HG03175 (cell line): ENCODE results near the gene PLGLB2.
"Not testable (repeated sequence)": the region's sequence is repeated elsewhere in the genome, so short reads cannot be mapped to it uniquely, and the experiment has no call there.

Experiments used
- ATAC-seq: cut with Tn5 transposase; IDR thresholded peaks from one replicate; pipeline ENCODE4 v1.9.1; 2021; ENCODE audit warnings: mild to moderate bottlenecking, moderate library complexity; ENCODE audit not compliant: unreplicated experiment

The PLGLB2 gene

DNA sequence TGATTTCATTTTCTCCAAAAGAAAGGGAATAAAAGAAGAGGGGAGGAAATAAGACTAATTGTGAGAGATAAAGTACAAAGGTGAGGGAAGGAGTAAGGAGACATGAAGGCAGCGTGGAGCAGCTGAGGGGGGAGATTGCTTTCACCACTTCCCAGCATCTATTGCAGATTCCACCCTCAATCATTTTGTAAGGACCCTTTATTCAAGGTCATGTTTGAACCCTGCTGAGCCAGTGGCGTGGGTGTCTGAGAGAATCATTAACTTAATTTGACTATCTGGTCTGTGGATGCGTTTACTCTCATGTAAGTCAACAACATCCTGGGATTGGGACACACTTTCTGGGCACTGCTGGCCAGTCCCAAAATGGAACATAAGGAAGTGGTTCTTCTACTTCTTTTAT lies at the start of gene PLGLB2:
Gene PLGLB2 (plus strand): TSS at position 297 of the 400 bp plus-strand sequence. CDS start 67 bp downstream, at position 364.
- not testable (repeated sequence) for ATAC-seq

DNA sequence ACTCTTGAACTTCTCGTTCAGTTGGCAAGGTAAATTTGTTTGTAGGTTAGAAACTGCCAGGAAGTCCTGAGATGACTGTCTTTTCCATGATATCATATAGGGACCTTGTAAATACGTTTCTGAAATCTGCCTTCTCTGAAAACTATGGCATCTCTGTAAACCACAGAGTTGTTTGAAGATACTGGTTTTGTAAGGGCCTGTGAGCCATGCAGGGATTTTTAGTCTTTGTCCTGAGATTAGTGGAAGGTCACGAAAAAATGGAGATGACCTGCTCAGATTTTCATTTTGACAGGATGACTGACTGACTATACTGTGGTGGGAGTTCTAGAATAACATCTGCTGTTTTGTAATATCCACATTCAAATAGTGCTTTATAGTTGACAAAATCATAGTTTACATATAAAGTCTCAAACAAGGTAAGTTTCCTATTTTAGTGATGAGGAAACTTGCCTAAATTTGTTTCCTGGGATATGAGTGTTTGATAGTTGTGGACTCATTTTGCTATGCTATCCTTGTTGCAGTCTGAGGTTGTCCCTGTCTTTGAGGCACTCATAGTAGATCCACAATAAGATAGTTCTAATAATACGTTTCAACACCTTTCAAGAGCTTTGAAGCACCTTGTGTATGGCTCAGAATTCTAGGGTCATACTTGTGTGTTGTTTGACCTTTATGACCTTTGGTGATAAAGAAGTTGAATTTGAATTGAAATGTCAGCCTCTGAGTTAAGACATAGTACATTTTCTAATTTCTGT lies 43.1 kb upstream of the PLGLB2 start:
- not testable (repeated sequence) for ATAC-seq

DNA sequence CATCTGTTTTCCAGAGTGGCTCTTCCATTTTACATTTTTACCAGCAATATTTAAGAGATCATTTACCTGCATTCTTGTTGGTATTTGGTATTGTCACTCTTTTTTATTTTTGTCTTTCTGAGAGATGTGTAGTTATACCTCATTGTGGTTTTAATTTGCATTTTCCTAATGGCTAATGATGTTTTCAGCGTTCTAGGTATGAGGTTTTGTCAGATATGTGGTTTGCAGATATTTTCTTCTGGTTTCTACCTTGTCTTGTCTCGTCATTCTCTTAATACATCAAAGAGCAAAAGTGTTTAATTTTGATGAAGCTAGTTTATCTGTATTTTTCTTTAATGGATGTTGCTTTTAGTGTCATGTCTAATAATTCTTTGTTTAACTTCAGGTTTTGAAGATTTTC lies 39.5 kb upstream of the PLGLB2 start:
- not testable (repeated sequence) for ATAC-seq

DNA sequence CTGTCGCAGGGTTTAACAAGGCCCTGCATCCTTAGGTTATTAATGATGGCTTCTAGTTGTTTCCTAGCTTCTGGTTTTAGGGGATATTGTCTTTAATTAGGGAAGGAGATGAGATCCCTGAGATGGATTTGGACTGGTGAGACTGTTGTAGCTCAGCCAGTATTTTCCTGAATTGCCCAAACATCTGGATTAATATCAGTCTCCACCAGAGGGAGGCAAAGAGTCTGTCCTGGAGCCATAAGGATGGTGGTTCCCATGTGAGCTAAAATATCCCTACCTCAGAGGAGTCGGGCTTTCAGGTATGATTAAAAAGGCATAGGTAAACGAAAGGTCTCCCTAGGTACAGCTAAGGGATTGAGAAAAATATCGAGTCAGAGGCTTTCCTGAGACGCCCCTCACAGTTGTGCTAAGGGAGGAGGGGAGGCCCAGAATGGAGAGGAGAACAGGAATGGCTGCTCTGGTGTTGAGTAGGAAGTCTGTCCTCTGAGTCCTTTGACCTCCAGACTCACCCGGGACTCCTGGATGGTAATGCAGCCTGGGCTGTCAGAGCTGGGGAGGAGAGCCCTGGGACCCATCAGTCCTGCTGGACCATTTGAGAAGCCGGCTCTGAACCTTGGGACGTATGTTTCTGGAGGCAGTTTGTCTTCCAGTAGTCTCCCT lies 19.8 kb upstream of the PLGLB2 start:
- not testable (repeated sequence) for ATAC-seq

DNA sequence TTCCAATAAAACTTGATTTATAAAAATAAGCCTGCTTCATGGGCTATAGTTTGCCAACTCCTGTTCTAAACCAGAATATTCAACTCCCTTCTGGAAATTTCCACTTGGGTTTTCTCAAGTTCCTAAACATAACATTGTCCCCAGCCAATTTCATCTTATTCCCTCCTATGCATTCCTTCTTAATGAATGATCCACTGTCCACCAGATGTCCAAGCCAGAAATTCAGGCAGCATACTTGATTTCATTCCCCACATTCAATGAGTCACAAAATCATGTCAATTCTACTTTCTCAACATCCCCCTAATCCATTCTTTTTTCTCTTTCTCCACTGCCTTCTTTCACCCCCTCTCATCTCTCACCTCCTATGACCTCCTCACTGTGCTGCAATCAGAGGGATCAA lies 7.0 kb upstream of the PLGLB2 start:
- not testable (repeated sequence) for ATAC-seq

DNA sequence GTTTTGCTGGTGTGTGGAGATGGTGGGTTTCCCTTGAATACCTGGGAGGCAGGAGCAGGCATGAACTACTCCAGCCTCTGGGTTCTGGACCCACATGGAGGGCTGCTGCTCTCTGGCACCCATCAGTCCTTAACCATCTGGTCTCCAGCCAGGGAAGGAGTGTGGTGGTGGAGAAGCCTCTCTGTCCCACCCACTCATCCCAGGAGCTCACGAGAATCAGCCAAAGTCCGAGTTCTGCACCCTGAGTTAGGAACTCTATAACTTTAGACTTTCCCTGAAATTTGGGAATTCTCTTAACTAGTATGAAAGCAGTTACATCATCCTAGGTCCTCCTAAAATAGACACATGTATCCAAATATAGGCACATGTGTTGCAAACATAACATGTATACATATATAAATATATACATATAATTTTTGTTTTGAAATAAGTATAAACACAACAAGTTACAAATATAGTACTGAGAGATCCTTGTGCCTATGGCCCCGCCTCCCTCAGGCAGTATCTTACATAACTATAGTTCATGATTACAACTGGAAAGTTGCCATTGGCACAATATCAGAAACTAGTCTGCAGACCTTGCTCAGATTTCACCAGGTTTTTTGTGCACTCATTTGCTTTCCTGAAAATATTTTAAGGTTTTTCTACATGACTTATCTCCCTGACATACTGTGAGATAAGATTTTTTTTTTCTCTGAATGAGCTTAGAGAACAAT lies 5.3 kb upstream of the PLGLB2 start:
- not testable (repeated sequence) for ATAC-seq

DNA sequence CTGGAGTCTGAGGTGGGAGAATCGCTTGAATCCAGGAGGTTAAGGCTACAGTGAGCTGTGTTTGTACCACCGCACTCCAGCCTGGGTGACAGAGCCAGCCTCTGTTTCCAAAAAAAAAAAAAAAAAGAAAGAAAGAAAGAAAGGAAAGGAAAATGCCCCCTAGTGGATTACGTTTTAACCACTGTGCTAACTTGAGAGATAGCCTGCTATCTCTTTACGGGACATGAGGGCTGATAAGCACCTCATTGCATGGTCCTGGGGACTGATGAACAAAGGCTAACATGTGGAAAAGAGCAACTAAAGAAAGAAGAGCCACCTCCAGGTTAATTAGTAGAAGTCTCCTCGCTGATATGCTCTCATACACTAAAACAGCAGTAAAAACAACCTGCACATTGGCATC lies 4.2 kb upstream of the PLGLB2 start:
- ATAC-seq: not testable (repeated sequence)

DNA sequence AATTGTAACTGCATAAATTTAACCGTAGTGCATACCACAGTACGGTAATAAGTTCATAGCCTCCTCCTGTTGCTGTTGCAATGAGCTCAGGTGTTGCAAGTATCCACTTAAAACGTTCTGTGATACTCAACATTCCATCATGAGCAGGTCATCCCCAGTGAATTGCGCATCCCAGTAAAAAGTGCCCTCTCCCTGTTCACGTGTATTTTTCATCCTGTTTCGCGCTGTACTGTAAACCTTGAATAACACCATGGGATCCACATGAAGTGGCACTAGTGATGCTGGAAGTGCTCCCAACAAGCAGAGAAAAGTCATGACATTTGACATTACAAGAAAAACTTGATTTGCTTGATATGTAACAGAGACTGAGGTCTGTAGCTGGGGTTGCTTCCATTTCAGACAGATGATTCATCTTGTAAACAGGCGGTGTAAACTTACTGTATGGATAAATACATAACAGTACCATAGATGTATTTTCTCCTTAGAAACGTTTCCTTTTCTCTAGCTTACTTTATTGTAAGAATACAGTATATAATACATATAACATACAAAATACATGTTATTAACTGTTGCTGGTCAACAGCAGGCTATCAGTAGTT lies 2.4 kb upstream of the PLGLB2 start:
- ATAC-seq: not testable (repeated sequence)

DNA sequence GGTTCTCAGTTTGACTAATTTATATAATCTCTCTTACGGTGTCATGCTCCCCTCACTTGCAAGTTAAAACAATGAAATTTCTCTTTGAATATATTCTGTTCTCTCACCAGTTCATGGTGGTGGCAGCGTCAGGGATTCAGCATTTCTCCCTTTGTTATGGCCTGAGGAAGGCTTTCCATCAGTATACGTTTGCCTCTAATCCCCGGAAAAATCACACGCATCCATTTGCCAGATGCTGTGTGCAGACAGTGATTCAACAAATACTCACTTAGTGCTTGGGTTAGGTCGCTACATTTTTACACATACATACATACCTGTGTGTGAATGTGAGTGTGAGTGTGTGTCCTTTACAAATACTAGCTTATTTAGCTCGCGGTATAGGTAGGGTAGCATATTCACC lies 637 bp downstream of the PLGLB2 start:
- ATAC-seq: not testable (repeated sequence)

DNA sequence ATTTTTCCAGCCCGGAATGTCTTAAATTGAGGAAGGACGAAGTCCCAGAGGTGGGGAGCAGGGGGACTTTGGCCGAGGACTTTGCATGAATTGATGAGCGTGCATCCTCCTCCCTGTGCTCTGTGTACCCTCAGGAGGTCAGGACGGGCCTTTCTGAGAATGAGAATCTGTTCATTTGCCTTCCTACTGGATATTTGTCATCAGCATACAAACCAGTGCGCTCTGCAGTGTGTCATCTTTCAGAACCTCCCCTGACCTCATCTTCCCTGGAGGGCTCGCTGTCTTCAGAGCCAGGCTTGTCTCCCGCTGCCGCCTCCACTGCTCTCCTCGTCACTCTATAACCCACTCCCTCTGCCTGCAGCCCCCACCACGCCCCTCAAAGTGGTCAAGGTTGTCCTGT lies 2.7 kb downstream of the PLGLB2 start:
- ATAC-seq: not testable (repeated sequence)

DNA sequence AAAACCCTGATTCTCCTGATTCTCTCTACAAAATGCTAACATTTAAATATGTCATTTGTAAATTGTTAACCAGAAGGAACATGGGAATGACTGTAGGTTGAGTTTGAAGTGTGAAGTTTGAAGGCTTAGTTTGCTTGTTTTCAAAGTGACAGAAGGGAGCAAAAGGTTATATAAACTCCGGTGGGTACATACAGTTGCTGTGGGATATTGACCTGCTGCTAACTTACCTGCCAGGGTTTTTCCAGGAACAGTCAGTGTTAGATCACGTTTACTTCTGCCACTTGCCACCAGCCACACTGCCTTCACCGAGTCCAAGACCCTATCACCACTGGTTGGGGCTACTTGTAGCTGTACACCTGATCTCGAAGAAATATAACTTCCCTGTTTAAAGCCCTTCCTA lies 6.9 kb downstream of the PLGLB2 start:
- ATAC-seq: not testable (repeated sequence)
